A549 treated with Hydrocortisone at 1 μM for 4 hours (cell line): ENCODE measurements around the gene PPIL6. TPM values are rescaled to one million over a fixed set of nuclear protein-coding genes. Genes with fewer than 3 reads are reported as not detected.

ENCODE experiments used
- total RNA-seq: library from RNA; stranded (reverse); fragments of 200-300 nt; extraction: Qiagen RNA extraction; gene quantifications from 5 replicates; pipeline ENCODE4 v1.2.3, GENCODE V29; 2022

Gene PPIL6
- total RNA-seq: 2.9 to 3.8 TPM (median 3.1 TPM) in 5 replicates

GRCh38 chr6:109440331-109441068, at the start of gene PPIL6, which contains the start of gene SMPD2:
PPIL6 (minus strand) TSS chr6:109440628; CDS start chr6:109440590, 38 bp downstream.
SMPD2 (plus strand) TSS chr6:109440724; CDS start chr6:109441122, 398 bp downstream.

DNA sequence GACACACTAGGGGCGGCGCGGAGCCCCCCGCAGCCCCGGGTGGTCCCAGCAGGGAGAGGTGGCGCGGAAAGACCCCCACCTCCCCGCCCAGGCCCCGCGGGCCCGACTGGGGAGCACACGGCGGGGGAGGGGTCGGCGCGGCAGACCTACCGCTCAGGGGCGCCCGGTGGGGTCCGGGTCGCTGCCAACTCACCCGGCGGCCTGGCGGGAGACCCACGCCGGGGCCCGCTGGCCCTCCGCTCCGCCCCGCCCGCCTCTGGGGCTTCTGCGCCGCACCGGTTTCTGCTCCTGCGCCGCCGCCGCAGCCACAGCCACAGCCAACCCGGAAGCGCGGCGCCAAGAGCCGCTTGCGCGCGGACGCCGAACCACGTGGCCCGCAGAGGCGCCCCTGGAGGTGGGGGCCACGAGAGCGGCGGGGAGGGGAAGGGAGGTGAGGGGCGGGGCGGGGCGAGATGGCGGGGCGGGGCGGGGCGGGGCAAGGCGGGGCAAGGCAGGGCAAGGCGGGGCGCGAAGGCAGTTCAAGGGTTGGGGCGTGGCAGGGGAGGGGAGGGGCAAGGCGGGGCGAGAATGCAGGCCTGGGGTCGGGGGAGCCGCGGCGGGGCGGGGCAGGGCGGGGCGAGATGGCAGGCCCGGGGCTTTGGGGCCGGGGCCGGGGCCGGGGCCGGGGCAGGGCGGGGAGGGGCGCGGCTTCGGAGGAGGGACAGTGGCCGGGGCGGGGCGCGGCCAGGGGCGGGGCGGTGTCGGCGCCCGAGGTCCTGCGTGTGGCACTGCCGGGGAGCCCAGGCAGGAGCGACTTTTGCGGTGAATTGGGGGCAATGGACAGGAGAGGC, 42.7 kb upstream of the PPIL6 start, which contains the start of gene ZBTB24:
Gene ZBTB24 (minus strand): TSS at position 315 of the 830 bp plus-strand sequence. CDS start 1,193 bp downstream, outside the sequence.

GRCh38 chr6:109455437-109456110, 15.1 kb upstream of the PPIL6 start, which contains the start of gene MICAL1:
MICAL1 (minus strand) TSS chr6:109455772; CDS start chr6:109454196, 1,576 bp downstream.

GRCh38 chr6:109381747-109382575, 58.5 kb downstream of the PPIL6 start, which contains the start of gene CD164:
CD164 (minus strand) TSS chr6:109382467; CDS start chr6:109382378, 89 bp downstream.

Other genes starting within 250 kb of the PPIL6 start
- 89.3 to 113 TPM (median 105 TPM) in 5 replicates for gene CD164, start 58.2 kb downstream of the PPIL6 start, total RNA-seq
- 13.2 to 15.7 TPM (median 14.4 TPM) in 5 replicates for gene SMPD2, start 96 bp upstream of the PPIL6 start, total RNA-seq
- 14.6 to 18.3 TPM (median 16.2 TPM) in 5 replicates for gene MICAL1, start 15.1 kb upstream of the PPIL6 start, total RNA-seq
- 4.3 to 5.4 TPM (median 4.7 TPM) in 5 replicates for gene ZBTB24, start 42.6 kb upstream of the PPIL6 start, total RNA-seq